ENCODE measurements around the gene HOXA3.

GRCh38 chr7:27068259-27068658, 84.1 kb downstream of the HOXA3 start:
- TF ChIP-seq MAFK (IDR thresholded peaks at IDR 0.05; ENCODE audit: partially characterized antibody) (no peak), CHD2 (IDR thresholded peaks at IDR 0.05; ENCODE audit: low read length, partially characterized antibody) (no peak), ESRRA (IDR thresholded peaks at IDR 0.05; ENCODE audit: borderline replicate concordance, low read length) (no peak), MAZ (IDR thresholded peaks at IDR 0.05; ENCODE audit: borderline replicate concordance, low read depth, low read length) (no peak), REST (IDR thresholded peaks at IDR 0.05) (no peak), BCL3 (IDR thresholded peaks at IDR 0.05) (no peak)
